A375 (cell line): ENCODE measurements around the gene PEX11G. TPM values are rescaled to one million over a fixed set of nuclear protein-coding genes. Genes with fewer than 3 reads are reported as not detected.

Experiments used
- total RNA-seq: library from RNA; depleted of rRNA; stranded (reverse); fragments of >200 nt; shearing (Covaris generic); gene quantifications from 2 replicates; pipeline ENCODE4 v1.2.3, GENCODE V29; 2014; rRNA removed

PEX11G gene
- total RNA-seq: 4.9 TPM in 2 replicates

DNA sequence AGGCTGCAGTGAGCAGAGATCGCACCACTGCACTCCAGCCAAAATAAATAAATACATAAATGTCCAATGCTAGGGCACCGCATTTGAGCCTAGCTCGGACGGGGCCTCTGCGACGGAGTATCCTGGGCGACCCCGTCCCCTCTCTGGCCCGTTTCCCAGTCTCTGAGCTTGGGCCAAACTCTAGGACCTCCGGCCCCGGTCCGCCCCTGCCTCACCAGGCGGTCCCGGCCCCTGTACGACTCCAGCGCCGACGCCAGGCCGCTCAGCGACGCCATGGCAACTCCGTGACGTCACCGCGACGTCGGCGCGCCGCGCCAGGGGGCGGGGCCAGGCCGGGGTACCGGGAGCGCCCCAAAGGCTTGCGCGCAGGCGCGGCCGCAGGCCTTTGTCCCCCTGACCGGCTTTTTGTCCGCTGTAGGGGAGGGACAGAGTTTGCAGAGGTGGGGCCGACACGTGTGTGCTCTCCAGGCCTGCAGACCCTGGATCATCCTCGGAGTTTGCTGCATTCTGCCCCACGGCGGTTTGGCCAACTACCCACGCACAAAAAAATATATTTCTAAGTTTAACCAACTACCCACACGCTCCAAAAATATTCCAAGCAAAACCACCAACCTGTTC, at the start of gene PEX11G:
PEX11G (minus strand) TSS at position 300 of the 618 bp plus-strand sequence; CDS start at position 275, 25 bp downstream.

DNA sequence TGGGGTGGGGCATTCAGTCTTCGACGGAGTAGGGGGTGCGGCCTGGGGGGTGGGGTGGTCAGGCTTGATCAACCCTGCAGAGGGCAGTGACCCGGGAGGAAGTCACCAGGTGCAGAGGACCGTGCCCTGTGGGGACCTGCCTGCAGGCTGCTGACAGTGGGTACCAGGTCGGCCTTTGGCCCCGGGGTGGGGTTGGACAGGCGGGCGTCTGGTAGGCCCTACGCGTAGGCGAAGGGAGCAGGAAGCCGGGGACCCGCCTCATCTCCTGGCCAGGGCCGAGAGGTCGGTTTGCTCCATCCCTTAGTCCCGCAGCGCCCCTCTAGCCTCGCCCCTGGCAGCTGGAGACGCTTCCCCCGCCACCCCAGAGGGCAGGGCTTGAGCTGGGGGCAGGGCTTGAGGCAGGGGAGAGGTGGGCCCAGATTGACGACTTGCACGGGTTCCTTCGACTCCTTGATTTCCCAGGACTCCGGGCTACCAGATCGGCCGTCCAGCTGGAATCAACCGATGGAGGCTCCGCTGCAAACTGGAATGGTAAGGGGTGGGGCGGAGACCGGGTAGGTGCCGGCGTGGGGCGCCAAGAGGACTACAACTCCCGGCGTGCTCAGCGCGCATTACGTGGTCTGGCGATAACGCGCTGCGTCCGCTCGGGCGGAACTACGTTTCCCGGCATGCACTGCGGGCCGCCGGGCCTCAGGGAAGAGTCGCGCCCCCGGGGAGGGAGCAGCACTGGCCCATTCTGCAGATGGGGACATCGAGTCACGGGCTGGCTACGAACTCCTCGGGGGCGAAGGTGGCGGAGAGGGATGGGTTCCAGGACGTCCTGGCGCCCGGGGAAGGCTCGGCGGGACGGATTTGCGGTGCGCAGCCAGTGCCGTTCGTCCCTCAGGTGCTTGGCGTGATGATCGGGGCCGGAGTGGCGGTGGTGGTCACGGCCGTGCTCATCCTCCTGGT, 46.5 kb upstream of the PEX11G start, which contains the start of gene PNPLA6:
PNPLA6 (plus strand) TSS at position 671 of the 951 bp plus-strand sequence; CDS start at position 743, 72 bp downstream.

DNA sequence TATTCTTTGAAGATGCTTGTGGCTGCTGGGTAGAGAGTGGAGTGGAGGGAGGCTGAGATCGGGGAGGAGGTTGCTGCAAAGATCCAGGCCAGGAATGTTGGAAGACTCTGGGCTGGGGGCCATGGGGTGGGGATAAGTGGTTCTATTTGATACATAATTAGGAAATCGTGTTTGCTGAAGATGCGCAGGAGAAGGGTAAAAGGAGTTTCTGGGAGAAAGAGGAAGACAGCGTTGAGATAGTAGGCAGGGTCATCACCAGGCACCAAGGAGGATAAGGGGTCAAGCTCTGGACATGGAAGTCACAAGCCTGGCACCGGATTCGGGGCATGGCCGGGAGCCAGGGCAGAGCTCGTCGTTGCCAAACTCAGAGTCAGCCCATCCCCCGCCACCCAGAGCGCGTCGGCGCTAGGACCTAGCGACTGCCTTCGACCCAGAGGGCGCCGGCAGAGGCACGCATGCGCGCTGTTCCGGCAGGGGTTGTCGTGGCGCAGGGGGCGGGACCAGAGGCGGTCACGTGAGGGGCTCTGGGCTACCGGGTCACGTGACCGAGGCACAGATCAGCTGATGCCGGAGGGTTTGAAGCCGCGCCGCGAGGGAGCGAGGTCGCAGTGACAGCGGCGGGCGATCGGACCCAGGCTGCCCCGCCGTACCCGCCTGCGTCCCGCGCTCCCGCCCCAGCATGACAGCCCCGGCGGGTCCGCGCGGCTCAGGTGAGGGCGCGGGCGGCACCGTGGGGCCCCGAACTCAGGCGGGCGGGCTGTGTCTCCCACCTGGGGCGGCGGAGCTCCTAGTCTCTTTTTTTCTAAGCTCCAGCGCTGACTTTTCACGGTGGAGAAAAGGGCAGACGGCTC, 33.5 kb upstream of the PEX11G start, which contains the start of gene MCOLN1:
MCOLN1 (plus strand) TSS at position 553 of the 851 bp plus-strand sequence; CDS start at position 680, 127 bp downstream.

DNA sequence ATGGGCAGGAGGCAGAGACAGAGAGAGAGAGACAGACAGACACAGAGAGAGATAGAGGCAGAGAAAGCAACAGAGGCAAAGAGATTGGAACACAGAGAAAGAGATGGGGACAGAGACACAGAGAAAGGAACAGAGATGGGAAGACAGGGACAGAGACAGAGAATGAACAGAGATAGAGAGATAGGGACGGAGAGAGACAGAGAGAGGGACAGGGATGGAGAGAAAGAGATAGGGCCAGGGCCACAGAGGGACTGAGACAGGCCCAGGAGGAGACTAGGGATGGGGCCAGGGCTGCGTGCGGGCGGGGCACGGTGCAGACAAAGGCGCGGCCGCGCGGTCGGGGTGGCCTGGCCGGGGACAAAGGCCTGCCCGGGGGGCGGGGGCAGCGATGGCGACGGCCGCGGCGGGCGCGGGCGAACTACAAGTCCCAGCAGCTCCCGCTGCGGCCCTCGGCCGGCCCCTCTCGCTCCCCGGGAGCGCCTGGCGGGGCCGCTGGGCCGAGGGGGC, 26.9 kb upstream of the PEX11G start, which contains the start of gene ZNF358:
ZNF358 (plus strand) TSS at position 459 of the 507 bp plus-strand sequence. CDS start 3,140 bp downstream, outside the sequence.

Other genes with a start within 250 kb of the PEX11G start
- 13.8 and 17.4 TPM in 2 replicates for gene INSR, start 194.6 kb downstream of the PEX11G start, total RNA-seq
- 26.0 and 26.9 TPM in 2 replicates for gene ARHGEF18, start 140.1 kb downstream of the PEX11G start, total RNA-seq
- gene ZNF358, start 27.1 kb upstream of the PEX11G start, total RNA-seq: 27.8 and 37.1 TPM in 2 replicates
- gene MCOLN1, start 33.6 kb upstream of the PEX11G start, total RNA-seq: 7.6 and 8.7 TPM in 2 replicates
- gene PNPLA6, start 46.7 kb upstream of the PEX11G start, total RNA-seq: 107 TPM in 2 replicates
- 0.05 and 0.26 TPM in 2 replicates for gene CAMSAP3, start 106.8 kb upstream of the PEX11G start, total RNA-seq
- 52.8 and 66.7 TPM in 2 replicates for gene XAB2, start 140.5 kb upstream of the PEX11G start, total RNA-seq
- 60.7 and 62.6 TPM in 2 replicates for gene PET100, start 140.8 kb upstream of the PEX11G start, total RNA-seq
- gene PCP2, start 144.7 kb upstream of the PEX11G start, total RNA-seq: not detected in 2 replicates
- gene STXBP2, start 148.1 kb upstream of the PEX11G start, total RNA-seq: 0.05 TPM in 1 of 2 replicates, not detected in the other
- gene RETN, start 180.0 kb upstream of the PEX11G start, total RNA-seq: not detected in 2 replicates
- 0.27 TPM in 1 of 2 replicates, not detected in the other for gene MCEMP1, start 188.1 kb upstream of the PEX11G start, total RNA-seq
- 121 and 150 TPM in 2 replicates for gene TRAPPC5, start 191.8 kb upstream of the PEX11G start, total RNA-seq
- 0.34 and 0.41 TPM in 2 replicates for gene FCER2, start 213.1 kb upstream of the PEX11G start, total RNA-seq
- not detected in 2 replicates for gene CLEC4G, start 243.1 kb upstream of the PEX11G start, total RNA-seq